ENCODE data around the gene KIF3A.

- TF ChIP-seq CTCF (IDR thresholded peaks at IDR 0.05) = no peak
- TF ChIP-seq POLR2A (IDR thresholded peaks at IDR 0.05) = no peak
Measured at GRCh38 chr5:132688536-132689339, 48.6 kb downstream of the KIF3A start.
